Mucosa of descending colon (tissue), 3 donors: ENCODE data around the gene ECPAS. TPM values are rescaled to one million over a fixed set of nuclear protein-coding genes. Genes with fewer than 3 reads are reported as not detected.
A peak's percentile ranks its signal among the peaks of the same experiment; 100 is the strongest.

Source experiments
- ATAC-seq: fragments of 200-7000 bp; cut with Tn5 transposase; one replicate; pipeline ENCODE4 v1.9.1; 2020; ENCODE audit warnings: mild to moderate bottlenecking, moderate library complexity
- DNase-seq, 3 donors: peaks; one replicate each; pipeline ENCODE4 v3.0.0-alpha.2; 2020
- H3K36me3 ChIP-seq: fragments of 200-600 bp; one replicate; pipeline ENCODE4 v1.8.0; 2021; ENCODE audit warnings: low read depth, mild to moderate bottlenecking
- H3K4me1 ChIP-seq: fragments of 200-600 bp; one replicate; pipeline ENCODE4 v1.8.0; 2021; ENCODE audit warnings: low read depth, mild to moderate bottlenecking
- H3K4me3 ChIP-seq: fragments of 200-600 bp; one replicate; pipeline ENCODE4 v1.8.0; 2021; ENCODE audit warnings: mild to moderate bottlenecking
- H3K9me3 ChIP-seq: fragments of 200-600 bp; one replicate; pipeline ENCODE4 v1.8.0; 2021; ENCODE audit warnings: mild to moderate bottlenecking
- intact Hi-C, 2 donors: fragments of 100-400 bp; cut with DNase I in 1 of 2; cut with micrococcal nuclease in 1 of 2; formaldehyde crosslinking; loops; one replicate each; pipeline versions ENCODE4 v1.11.0 to v1.11.1; 2022; cut with DNase I, micrococcal nuclease
- total RNA-seq, 3 donors: library from RNA; stranded (reverse); fragmentation: NEBNext Ultra II Directional in 2 of 3; extraction: Animal tissue kit (Norgen Biotek cat#: 25700) in 2 of 3; gene quantifications; one replicate each; pipeline versions ENCODE4 v1.2.1 to v1.2.4, GENCODE V29; 2021 to 2023
- TF ChIP-seq, protein P1 (sequence below): fragments of 200-600 bp; IDR thresholded peaks from one replicate; pipeline ENCODE4 v1.8.0; 2022; ENCODE audit warnings: antibody characterized with exemption, mild to moderate bottlenecking
- donor health status: DM: no; HTN: no; CAD: no; lungs with moderate emphysema.
- donor health status: DM: no; HTN: no; CAD: no.
- donor health status: DM: no; HTN: yes; CAD: no.

ECPAS gene
- total RNA-seq, 3 donors from 2014 or later: 77.4 to 102 (median 82.8) TPM

DNA sequence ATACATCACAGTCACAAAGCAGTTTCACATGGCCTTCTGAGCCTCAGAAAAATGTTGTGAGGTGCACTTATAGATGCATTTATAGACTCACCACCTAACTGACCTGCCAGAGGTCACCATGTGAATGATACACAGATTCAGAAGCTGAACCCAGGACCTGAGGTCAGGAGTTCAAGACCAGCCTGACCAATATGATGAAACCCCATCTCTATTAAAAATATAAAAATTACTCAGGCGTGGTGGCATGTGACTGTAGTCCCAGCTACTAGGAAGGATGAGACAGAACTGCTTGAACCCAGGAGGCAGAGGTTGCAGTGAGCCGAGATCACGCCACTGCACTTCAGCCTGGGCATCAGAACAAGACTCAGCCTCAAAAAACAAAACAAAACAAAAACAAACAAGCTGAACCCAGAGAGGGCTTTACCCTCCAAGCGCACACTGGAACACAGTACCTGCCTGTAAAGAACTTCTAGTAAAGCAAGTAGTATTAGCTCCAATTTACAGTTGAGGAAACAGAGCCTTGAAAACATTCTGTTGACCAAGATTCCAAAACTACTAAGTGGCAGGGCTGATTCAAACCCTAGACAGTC lies 16.3 kb downstream of the ECPAS start:
- DNase-seq: no peak
- TF ChIP-seq, protein P1, sequence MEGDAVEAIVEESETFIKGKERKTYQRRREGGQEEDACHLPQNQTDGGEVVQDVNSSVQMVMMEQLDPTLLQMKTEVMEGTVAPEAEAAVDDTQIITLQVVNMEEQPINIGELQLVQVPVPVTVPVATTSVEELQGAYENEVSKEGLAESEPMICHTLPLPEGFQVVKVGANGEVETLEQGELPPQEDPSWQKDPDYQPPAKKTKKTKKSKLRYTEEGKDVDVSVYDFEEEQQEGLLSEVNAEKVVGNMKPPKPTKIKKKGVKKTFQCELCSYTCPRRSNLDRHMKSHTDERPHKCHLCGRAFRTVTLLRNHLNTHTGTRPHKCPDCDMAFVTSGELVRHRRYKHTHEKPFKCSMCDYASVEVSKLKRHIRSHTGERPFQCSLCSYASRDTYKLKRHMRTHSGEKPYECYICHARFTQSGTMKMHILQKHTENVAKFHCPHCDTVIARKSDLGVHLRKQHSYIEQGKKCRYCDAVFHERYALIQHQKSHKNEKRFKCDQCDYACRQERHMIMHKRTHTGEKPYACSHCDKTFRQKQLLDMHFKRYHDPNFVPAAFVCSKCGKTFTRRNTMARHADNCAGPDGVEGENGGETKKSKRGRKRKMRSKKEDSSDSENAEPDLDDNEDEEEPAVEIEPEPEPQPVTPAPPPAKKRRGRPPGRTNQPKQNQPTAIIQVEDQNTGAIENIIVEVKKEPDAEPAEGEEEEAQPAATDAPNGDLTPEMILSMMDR: no peak

DNA sequence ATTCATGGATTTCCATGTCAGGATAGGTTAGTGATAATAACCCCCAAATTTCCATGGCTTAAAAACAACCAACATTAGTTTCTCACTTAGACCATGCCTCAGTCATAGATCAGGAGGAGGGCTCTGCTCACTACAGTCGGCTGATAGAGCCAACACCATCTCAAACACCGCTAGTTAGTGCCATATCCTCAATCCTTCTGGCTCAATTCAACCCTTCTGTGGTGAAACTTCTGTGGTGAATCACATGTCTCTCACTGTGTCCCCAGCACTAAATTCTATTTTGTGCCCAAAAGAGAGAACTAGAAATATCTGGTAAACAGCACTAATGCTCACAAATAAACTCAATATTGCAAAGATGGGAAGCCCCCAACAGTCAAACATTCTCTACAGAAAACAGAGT lies 21.1 kb downstream of the ECPAS start:
- no peaks in the 10 kb centered on the region for H3K36me3 ChIP-seq

More for the DNA sequence above, 16.3 kb downstream of the ECPAS start:
- no peaks in the 10 kb centered on the region for H3K9me3 ChIP-seq
- H3K4me3 ChIP-seq: no peak overlapping the region
- H3K4me1 ChIP-seq: peaks cover 18% of the 10 kb centered on the region
- intact Hi-C loops: no loop called here
- H3K36me3 ChIP-seq: no peaks in the 10 kb centered on the region
- no peak for ATAC-seq

DNA sequence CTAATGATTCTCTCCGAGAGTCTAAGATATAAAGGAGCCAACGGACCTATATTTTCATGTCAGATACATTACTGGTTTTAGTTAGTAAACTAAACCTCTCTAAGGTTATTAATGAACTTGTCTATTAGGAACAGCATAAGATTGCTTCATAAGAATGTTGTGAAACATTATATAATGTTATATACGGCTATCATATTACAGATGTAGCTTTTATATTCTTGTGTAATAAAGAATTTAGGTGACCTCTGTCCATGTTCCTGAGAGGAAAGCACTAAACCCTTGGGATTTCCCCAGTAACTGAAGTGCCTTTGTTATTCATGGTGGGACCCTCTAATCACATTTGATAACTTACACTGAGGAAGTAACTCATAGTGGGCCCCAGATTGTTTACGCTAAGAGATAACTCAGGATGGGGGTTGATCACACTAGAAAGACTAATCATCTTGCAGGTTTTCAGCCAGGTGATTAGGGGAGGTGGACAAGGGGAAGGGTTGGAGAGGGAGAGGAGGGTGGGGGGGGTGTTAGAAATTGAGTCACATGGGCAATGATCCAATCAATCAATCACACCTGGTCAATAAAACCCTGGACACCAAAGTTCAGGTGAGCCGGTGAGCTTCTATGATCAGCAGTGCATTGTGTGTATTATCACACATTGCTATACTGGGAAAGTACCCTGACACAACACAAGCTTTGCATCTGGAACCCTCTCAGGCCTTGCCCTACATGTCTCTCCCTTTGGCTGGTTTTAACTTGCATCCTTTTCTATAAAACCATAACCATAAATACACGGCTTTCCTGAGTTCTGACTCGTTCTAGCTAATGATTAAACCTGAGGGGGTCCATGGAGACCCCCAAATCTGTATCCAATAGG lies 25.8 kb downstream of the ECPAS start:
- TF ChIP-seq, protein P1: no peak
- peaks cover 22% of the 10 kb centered on the region for H3K4me1 ChIP-seq
- peaks cover 7% of the 10 kb centered on the region for H3K9me3 ChIP-seq
- DNase-seq (no peak), ATAC-seq (peak; percentile 78)
- intact Hi-C loops: no loop called here
- no peaks in the 10 kb centered on the region for H3K36me3 ChIP-seq
- no peak overlapping the region for H3K4me3 ChIP-seq

More for the DNA sequence above, 21.1 kb downstream of the ECPAS start:
- Histone ChIP-seq H3K4me1 (peaks cover 14% of the 10 kb centered on the region), H3K4me3 (no peak overlapping the region), H3K9me3 (peaks cover 7% of the 10 kb centered on the region)
- ATAC-seq: no peak
- intact Hi-C loops: no loop called here
- TF ChIP-seq, protein P1: no peak
- no peak for DNase-seq

DNA sequence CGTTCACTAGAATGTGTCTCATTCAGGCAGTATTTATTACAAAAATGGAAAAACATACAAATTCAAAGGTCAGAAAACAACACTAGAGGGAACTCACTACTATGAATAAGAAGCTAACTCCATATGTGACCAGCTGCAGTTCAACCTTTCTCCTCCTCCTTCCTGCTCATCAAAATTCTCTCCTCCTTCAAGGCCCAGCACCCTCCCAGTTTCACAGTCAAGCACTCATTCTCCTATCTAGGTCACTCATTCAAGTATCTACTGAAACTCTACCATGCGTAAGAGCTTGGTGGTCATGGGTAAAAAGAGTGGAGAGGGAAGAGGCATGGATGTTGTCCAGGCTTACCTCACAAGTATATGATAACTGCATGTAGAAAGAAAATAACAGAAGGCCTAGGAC lies 27.7 kb downstream of the ECPAS start:
- DNase-seq (no peak), ATAC-seq (peak; percentile 62)
- peaks cover 3% of the 10 kb centered on the region for H3K9me3 ChIP-seq
- intact Hi-C loops: no loop called here
- no peak overlapping the region for H3K4me3 ChIP-seq
- no peaks in the 10 kb centered on the region for H3K36me3 ChIP-seq
- TF ChIP-seq, protein P1: no peak
- peaks cover 22% of the 10 kb centered on the region for H3K4me1 ChIP-seq

DNA sequence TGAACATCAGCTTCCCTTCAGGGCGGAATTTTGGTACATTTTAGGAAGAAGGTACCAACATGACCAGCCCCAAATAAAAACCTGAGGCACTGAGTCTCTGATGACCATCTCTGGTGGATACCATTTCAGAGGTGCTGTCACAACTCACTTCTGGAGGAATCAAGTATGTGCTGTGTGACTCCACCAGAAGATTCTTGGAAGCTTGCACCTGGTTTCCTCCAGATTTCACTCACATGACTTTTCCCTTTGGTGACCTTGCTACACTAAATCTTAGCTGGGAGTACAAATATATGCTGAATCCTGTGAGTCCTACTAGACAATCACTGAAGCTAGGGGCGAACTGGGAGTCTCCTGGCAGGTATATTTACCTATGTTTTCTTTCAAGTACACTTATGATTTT lies 28.5 kb downstream of the ECPAS start:
- H3K4me3 ChIP-seq: no peak overlapping the region
- peaks cover 21% of the 10 kb centered on the region for H3K4me1 ChIP-seq
- H3K36me3 ChIP-seq: no peaks in the 10 kb centered on the region
- no peaks in the 10 kb centered on the region for H3K9me3 ChIP-seq
- intact Hi-C loops: no loop called here
- TF ChIP-seq, protein P1: no peak
- no peak for DNase-seq
- ATAC-seq: no peak
